NCI-H187 treated with DMSO at 0.1 percent for 48 hours (cell line): ENCODE data around the gene B4GAT1.

Experiments
- DNase-seq: peaks from one replicate; lab custom pipeline; 2025; lab: John Stamatoyannopoulos, UW

The B4GAT1 gene

DNA sequence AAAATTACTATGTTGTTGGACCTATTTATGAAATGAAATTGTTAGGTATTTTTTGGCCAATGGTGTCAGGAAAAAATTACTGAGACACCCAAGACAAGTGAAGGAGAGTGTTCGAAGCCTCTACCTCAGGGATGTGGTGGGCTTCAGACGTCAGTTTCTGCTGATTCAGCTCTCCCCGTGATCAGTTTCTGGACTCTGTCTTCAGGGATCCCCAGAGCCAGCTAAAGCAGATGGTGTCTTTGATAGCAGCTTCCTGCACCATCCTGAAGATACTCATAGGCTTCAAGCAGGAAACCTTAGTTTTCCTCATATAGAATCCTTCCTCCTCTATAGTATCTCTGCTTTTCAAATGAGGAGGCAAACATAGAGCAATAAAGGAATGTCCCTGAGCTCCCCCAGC, 38.0 kb downstream of the B4GAT1 start:
- DNase-seq = no peak

DNA sequence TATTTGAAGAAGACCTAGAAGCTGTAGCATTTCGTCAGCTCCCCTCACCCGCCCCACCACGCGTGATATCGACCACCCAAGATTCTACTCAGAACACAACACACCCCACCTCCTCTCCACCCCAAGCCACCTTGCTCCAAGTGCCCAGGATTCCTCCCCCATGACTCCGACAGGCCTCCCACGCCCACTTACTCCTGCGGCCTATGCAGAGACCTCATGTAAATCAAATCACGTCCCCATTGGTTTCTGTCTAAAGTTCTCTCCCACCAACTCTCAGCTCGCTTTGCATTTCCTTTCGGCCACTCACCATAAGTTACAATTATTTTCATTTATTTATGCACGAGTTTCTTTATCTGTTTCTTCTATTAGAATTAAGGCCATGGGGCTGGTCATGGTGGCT, 44.8 kb downstream of the B4GAT1 start:
- DNase-seq = no peak

DNA sequence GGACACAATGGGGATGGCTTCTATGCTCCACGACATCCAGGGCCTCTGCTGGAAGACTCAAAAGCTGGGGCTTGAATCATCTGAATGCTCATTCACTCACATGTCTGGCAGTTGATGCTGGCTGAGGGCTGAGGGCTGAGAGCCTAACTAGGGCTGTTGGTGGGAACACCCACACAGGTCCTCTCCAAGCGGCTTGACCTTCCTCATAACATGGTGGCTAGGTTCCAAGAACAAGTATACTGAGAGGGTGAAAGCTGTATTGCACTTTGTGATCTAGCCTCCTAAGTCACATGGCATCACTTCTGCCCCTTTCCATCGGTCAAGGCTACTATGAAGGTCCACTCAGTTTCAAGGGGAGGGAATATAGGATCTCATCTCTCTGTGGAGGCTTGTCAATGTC, 48.2 kb downstream of the B4GAT1 start:
- no peak for DNase-seq

DNA sequence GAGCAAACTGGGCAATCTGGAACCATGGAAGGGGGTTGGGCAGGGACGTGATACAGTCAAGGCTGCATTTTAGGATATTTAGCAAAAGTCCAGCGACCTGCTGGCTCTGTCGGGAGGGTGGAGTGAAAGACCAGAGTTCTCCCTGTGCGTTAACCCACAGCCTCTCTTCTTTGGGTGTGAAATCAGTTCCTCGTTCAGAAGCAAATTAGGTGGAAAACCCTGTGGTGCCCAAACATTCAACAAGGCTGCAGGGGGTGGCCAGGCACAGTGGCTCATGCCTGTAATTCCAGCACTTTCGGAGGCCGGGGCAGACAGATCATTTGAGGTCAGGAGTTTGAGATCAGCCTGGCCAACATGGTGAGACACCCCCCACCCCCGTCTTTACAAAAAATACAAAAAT, 49.8 kb downstream of the B4GAT1 start:
- DNase-seq = no peak
